Heart left ventricle (tissue), 16 donors: Measurements from ENCODE around the gene TRERF1. TPM values are rescaled to one million over a fixed set of nuclear protein-coding genes. Genes with fewer than 3 reads are reported as not detected.
A peak's percentile ranks its signal among the peaks of the same experiment; 100 is the strongest.

Experiments used
- ATAC-seq, 4 donors: fragments of 200-7000 bp; cut with Tn5 transposase; one replicate each; pipeline ENCODE4 v1.9.1; 2020 to 2022; ENCODE audit warnings: moderate library complexity in 4 of 4, mild to moderate bottlenecking in 3 of 4, moderate number of reproducible peaks in 1 of 4
- DNase-seq, 5 donors: peaks; one replicate each; pipeline ENCODE4 v3.0.0-alpha.2; 2020
- H3K27ac ChIP-seq, 12 donors: fragments of 200-600 bp; sonication (generic) in 4 of 12; one replicate each; pipeline versions ENCODE4 v1.5.0 to v1.8.0; 2016 to 2022; ENCODE audit warnings: mild to moderate bottlenecking in 2 of 12
- H3K27me3 ChIP-seq, 9 donors: fragments of 200-600 bp; sonication (generic) in 2 of 9; one replicate each; pipeline versions ENCODE4 v1.5.1 to v1.8.0; 2016 to 2022; ENCODE audit warnings: mild to moderate bottlenecking in 3 of 9
- H3K36me3 ChIP-seq, 9 donors: fragments of 200-600 bp; sonication (generic) in 2 of 9; one replicate each; pipeline versions ENCODE4 v1.5.0 to v1.8.0; 2018 to 2022; ENCODE audit warnings: mild to moderate bottlenecking in 2 of 9
- H3K4me1 ChIP-seq, 12 donors: fragments of 200-600 bp; sonication (generic) in 4 of 12; one replicate each; pipeline versions ENCODE4 v1.5.0 to v1.8.0; 2016 to 2022; ENCODE audit warnings: mild to moderate bottlenecking in 3 of 12
- H3K4me3 ChIP-seq, 12 donors: fragments of 200-600 bp; sonication (generic) in 4 of 12; one replicate each; pipeline versions ENCODE4 v1.5.0 to v1.8.0; 2017 to 2022; ENCODE audit warnings: mild to moderate bottlenecking in 9 of 12, moderate library complexity in 4 of 12
- H3K9me3 ChIP-seq, 12 donors: fragments of 200-600 bp; sonication (generic) in 4 of 12; one replicate each; pipeline versions ENCODE4 v1.5.0 to v1.8.0; 2016 to 2022; ENCODE audit warnings: mild to moderate bottlenecking in 1 of 12
- POLR2A ChIP-seq, 2 donors: fragments of 450-650 bp; IDR thresholded peaks; one replicate each; pipeline ENCODE4 v1.6.1; 2017; ENCODE audit warnings: antibody characterized with exemption in 2 of 2, mild to moderate bottlenecking in 2 of 2, moderate library complexity in 2 of 2
- WGBS, 4 donors: extraction: QIAGEN DNeasy Blood & Tissue Kit in 2 of 4; methylation state at CpG; one replicate each; pipeline versions ENCODE4 v1.1.5 to v1.1.7; 2013 to 2018; 5-methylcytosine and 5-hydroxymethylcytosine counted together
- intact Hi-C, 10 donors: fragments of 100-400 bp; cut with DNase I; formaldehyde crosslinking; loops; one replicate each; pipeline versions ENCODE4 v1.11.1 to v1.14.2; 2022
- polyA plus RNA-seq, 2 donors: library from polyadenylated mRNA; stranded (reverse); fragments of 200-250 nt; gene quantifications; one replicate each; pipeline ENCODE4 v1.2.3, GENCODE V29; 2013
- total RNA-seq, 9 donors: library from RNA; depleted of rRNA in 2 of 9; stranded (reverse); fragments of >200 nt in 2 of 9; fragmentation: NEBNext Ultra II Directional in 3 of 9; extraction: Animal tissue kit (Norgen Biotek cat#: 25700) in 3 of 9; gene quantifications; one replicate each; pipeline versions ENCODE4 v1.1.0 to v1.2.4, GENCODE V29; 2016 to 2023
- TF ChIP-seq, protein P1 (sequence below), 12 donors: fragments of 200-600 bp; sonication (generic) in 4 of 12; IDR thresholded peaks; one replicate each; pipeline versions ENCODE4 v1.5.0 to v1.8.0; 2018 to 2022; ENCODE audit warnings: antibody characterized with exemption in 12 of 12, mild to moderate bottlenecking in 5 of 12
- donor health status: ischemic (EF 13 %, LVEDD 7.1; RV severe dilation, severe dysfunction).
- donor health status: healthy with polysubstance abuse.
- donor health status: DM: no; HTN: yes; CAD: no.
- donor health status: DM: no; HTN: no; CAD: no.
- donor health status: ischemic (EF 25% LVEDD 6.9; RV normal size, moderate dysfunction).
- donor health status: ischemic (EF 25% LVEDD 5.7; RV mildly dilated, moderate dysfunction).
- donor health status: healthy.
- donor health status: DM: yes; HTN: yes; CAD: no.
- donor health status: ischemic (EF 35%, LVEDD 5.7; RV mildly dilated, moderate dysfunction).
- donor health status: nonischemic (EF 11% LVEDD 7.7; RV severe dilation, severe dysfunction).
- donor health status: DM: yes; HTN: yes; CAD: no.
- donor health status: PGD.
- donor health status: ischemic (EF 29% LVEDD 5.4; RV normal size, mild dysfunction).
- donor health status: nonischemic (EF 23%, LVEDD 6.1; RV moderate dilation, normal function).

The TRERF1 gene
- total and polyA plus RNA-seq, 11 donors, result 0.53 to 4.5 (median 1.5) TPM

GRCh38 chr6:42389736-42390135 lies 62.0 kb downstream of the TRERF1 start:
- H3K4me3 ChIP-seq, result no peak overlapping the region
- H3K27ac ChIP-seq, result peak overlapping the region in 1 of 12 donors; percentile 83
- no peak for DNase-seq
- intact Hi-C loops, result loop anchor here in 1 of 10 donors (10.0 kb wide), 1 partner anchor 115 kb away; no protein-coding TSS in a partner anchor
- no peak for TF ChIP-seq POLR2A (IDR thresholded peaks at IDR 0.05)
- TF ChIP-seq, protein P1, sequence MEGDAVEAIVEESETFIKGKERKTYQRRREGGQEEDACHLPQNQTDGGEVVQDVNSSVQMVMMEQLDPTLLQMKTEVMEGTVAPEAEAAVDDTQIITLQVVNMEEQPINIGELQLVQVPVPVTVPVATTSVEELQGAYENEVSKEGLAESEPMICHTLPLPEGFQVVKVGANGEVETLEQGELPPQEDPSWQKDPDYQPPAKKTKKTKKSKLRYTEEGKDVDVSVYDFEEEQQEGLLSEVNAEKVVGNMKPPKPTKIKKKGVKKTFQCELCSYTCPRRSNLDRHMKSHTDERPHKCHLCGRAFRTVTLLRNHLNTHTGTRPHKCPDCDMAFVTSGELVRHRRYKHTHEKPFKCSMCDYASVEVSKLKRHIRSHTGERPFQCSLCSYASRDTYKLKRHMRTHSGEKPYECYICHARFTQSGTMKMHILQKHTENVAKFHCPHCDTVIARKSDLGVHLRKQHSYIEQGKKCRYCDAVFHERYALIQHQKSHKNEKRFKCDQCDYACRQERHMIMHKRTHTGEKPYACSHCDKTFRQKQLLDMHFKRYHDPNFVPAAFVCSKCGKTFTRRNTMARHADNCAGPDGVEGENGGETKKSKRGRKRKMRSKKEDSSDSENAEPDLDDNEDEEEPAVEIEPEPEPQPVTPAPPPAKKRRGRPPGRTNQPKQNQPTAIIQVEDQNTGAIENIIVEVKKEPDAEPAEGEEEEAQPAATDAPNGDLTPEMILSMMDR (IDR thresholded peaks at IDR 0.05), result no peak
- H3K27me3 ChIP-seq, result no peaks in the 10 kb centered on the region
- no peak for ATAC-seq
- no peaks in the 10 kb centered on the region for H3K36me3 ChIP-seq
- H3K9me3 ChIP-seq, result no peaks in the 10 kb centered on the region
- 89 to 91% (median 91%) methylated on average over 6 of the region's 6 CpGs for WGBS, 4 donors
- H3K4me1 ChIP-seq, result peaks cover 0 to 60% (median 0%) of the 10 kb centered on the region in 12 donors

DNA sequence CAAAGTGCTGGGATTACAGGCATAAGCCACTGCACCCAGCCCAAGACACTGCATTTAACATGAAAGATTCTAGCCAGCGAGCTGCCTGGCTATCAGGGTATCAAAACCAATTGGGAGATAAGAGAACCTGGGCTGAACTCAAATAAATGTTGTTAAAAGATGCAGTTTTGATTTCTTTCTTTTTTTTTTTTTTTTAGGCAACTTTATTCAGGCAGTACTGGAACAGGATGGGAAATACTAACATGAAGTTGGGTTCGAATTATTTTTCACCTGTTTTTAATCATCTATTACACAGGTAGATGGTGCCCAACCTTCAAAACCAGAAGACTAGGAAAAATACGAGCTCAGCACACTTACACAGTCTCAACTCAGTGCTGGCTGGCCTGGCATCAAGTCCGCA lies 63.7 kb downstream of the TRERF1 start:
- ATAC-seq (no peak), DNase-seq (no peak)
- Histone ChIP-seq H3K36me3 (no peaks in the 10 kb centered on the region), H3K27me3 (no peaks in the 10 kb centered on the region), H3K9me3 (no peaks in the 10 kb centered on the region), H3K27ac (peak overlapping the region in 1 of 12 donors; percentile 83), H3K4me1 (peaks cover 0 to 46% (median 0%) of the 10 kb centered on the region in 12 donors), H3K4me3 (no peak overlapping the region)
- TF ChIP-seq, protein P1 (IDR thresholded peaks at IDR 0.05), result no peak
- TF ChIP-seq POLR2A (IDR thresholded peaks at IDR 0.05), result no peak
- WGBS, 4 donors, result 95 to 96% (median 95%) methylated on average over 4 of the region's 4 CpGs
- intact Hi-C loops, result loop anchor here in 1 of 10 donors (10.0 kb wide), 1 partner anchor 117 kb away; no protein-coding TSS in a partner anchor

GRCh38 chr6:42387336-42387735 lies 64.4 kb downstream of the TRERF1 start:
- WGBS, 4 donors, result 79 to 93% (median 89%) methylated on average over 4 of the region's 4 CpGs
- Histone ChIP-seq H3K27ac (peak overlapping the region in 1 of 12 donors; percentile 83), H3K4me3 (no peak overlapping the region), H3K27me3 (no peaks in the 10 kb centered on the region), H3K4me1 (peaks cover 0 to 44% (median 0%) of the 10 kb centered on the region in 12 donors), H3K36me3 (no peaks in the 10 kb centered on the region), H3K9me3 (no peaks in the 10 kb centered on the region)
- intact Hi-C loops, result loop anchor here in 1 of 10 donors (10.0 kb wide), 1 partner anchor 117 kb away; no protein-coding TSS in a partner anchor
- no peak for DNase-seq
- no peak for ATAC-seq
- TF ChIP-seq, protein P1 (IDR thresholded peaks at IDR 0.05), result no peak
- no peak for TF ChIP-seq POLR2A (IDR thresholded peaks at IDR 0.05)

GRCh38 chr6:42385339-42385738 lies 66.4 kb downstream of the TRERF1 start:
- peaks cover 0 to 45% (median 0%) of the 10 kb centered on the region in 12 donors for H3K4me1 ChIP-seq
- no peak overlapping the region for H3K27ac ChIP-seq
- no peak for TF ChIP-seq POLR2A (IDR thresholded peaks at IDR 0.05)
- TF ChIP-seq, protein P1 (IDR thresholded peaks at IDR 0.05), result no peak
- no peak overlapping the region for H3K4me3 ChIP-seq
- H3K27me3 ChIP-seq, result no peaks in the 10 kb centered on the region
- ATAC-seq (no peak), DNase-seq (no peak)
- no peaks in the 10 kb centered on the region for H3K9me3 ChIP-seq
- 94 to 96% (median 95%) methylated on average over 5 of the region's 5 CpGs for WGBS, 4 donors
- no peaks in the 10 kb centered on the region for H3K36me3 ChIP-seq
- intact Hi-C loops, result loop anchor here in 1 of 10 donors (10.0 kb wide), 1 partner anchor 119 kb away; no protein-coding TSS in a partner anchor
